ENCODE results near the gene ABCB4.

- TF ChIP-seq EZH2 (IDR thresholded peaks at IDR 0.05; ENCODE audit: insufficient read depth, poor library complexity, severe bottlenecking) (no peak), EZH2phosphoT487 (IDR thresholded peaks at IDR 0.05; ENCODE audit: insufficient read depth, low read depth) (no peak)
These were observed 38.4 kb upstream of the ABCB4 start for GRCh38 chr7:87513735-87514335.

Data from GM23248 (cell line).